22Rv1 (cell line): Measurements from ENCODE around the gene FAM117A.

Source experiments
- CTCF ChIP-seq: fragments of 450-650 bp; IDR thresholded peaks from 2 replicates; pipeline ENCODE4 v1.5.1; 2017; ENCODE audit warnings: mild to moderate bottlenecking
- ZFX ChIP-seq: fragments of 450-650 bp; IDR thresholded peaks from 2 replicates; pipeline ENCODE4 v1.6.1; 2017; ENCODE audit warnings: antibody characterized with exemption, borderline replicate concordance

GRCh38 chr17:49690256-49690655 is 73.7 kb downstream of the FAM117A start:
- no peak for TF ChIP-seq CTCF
- TF ChIP-seq ZFX: no peak
